Activated CD8-positive, alpha-beta memory T cell treated with anti-CD3 and anti-CD28 coated beads, Interleukin-2, amount 10 ng/mL, durations not matched to agents 7 days and 5 days (primary cell): ENCODE data around the gene CACNA1D. TPM values are rescaled to one million over a fixed set of nuclear protein-coding genes. Genes with fewer than 3 reads are reported as not detected.

Experiments used
- ATAC-seq: fragments of 150-1000 bp; cut with Tn5 transposase; one replicate; pipeline ENCODE4 v1.10.0; 2021; ENCODE audit warnings: moderate library complexity
- CTCF ChIA-PET: fragments of 350-600 bp; sonication (Branson Sonifier 250); formaldehyde crosslinking; loops from one replicate; lab custom pipeline; 2021; ENCODE audit warnings: antibody characterized with exemption; lab: Charles Lee
- DNase-seq: peaks from one replicate; pipeline ENCODE4 v3.0.0-alpha.2; 2020
- H3K27ac Mint-ChIP-seq: one replicate; pipeline ENCODE4 v1.8.0; 2021; ENCODE audit warnings: mild to moderate bottlenecking, mixed read lengths
- H3K27me3 Mint-ChIP-seq: one replicate; pipeline ENCODE4 v1.8.0; 2021; ENCODE audit warnings: mixed read lengths
- H3K36me3 Mint-ChIP-seq: one replicate; pipeline ENCODE4 v1.8.0; 2021; ENCODE audit warnings: mild to moderate bottlenecking, mixed read lengths
- H3K4me1 Mint-ChIP-seq: one replicate; pipeline ENCODE4 v1.8.0; 2021; ENCODE audit warnings: mixed read lengths
- H3K4me3 Mint-ChIP-seq: one replicate; pipeline ENCODE4 v1.8.0; 2021; ENCODE audit warnings: mild to moderate bottlenecking, moderate library complexity, mixed read lengths
- H3K9me3 Mint-ChIP-seq: one replicate; pipeline ENCODE4 v1.8.0; 2022; ENCODE audit warnings: low read depth, mixed read lengths
- total RNA-seq, 2 experiments: library from RNA; stranded (reverse); gene quantifications; one replicate each; pipeline ENCODE4 v1.2.3, GENCODE V29; 2021

CACNA1D gene
- total RNA-seq, 2 experiments from 2014 or later = 0.41 to 1.5 TPM

DNA sequence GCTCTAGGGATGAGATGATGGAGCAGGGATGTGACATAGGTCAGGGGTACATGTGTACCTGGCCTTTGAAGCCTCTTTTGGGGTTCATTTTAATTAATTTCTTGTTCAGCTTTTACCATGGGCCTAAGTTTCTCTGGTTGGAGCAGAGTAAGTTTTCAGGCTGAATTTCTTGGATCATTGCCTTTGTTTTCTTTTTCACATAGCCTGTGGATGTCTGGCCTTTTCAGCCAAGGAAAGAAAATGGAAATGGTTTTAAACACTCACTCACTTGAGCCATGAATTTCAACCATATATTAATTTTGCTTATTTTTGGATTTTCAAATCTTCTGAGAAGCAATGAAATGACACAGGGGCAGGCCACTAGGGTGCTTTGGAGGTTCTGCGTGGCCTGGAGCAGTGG lies 30.2 kb downstream of the CACNA1D start:
- DNase-seq = no peak
- Mint-ChIP-seq H3K27ac (no peak overlapping the region), H3K9me3 (no peaks in the 10 kb centered on the region), H3K4me3 (no peak overlapping the region), H3K4me1 (no peaks in the 10 kb centered on the region), H3K36me3 (no peaks in the 10 kb centered on the region), H3K27me3 (peaks cover 36% of the 10 kb centered on the region)
- CTCF ChIA-PET = no interaction called here
- no peak for ATAC-seq

DNA sequence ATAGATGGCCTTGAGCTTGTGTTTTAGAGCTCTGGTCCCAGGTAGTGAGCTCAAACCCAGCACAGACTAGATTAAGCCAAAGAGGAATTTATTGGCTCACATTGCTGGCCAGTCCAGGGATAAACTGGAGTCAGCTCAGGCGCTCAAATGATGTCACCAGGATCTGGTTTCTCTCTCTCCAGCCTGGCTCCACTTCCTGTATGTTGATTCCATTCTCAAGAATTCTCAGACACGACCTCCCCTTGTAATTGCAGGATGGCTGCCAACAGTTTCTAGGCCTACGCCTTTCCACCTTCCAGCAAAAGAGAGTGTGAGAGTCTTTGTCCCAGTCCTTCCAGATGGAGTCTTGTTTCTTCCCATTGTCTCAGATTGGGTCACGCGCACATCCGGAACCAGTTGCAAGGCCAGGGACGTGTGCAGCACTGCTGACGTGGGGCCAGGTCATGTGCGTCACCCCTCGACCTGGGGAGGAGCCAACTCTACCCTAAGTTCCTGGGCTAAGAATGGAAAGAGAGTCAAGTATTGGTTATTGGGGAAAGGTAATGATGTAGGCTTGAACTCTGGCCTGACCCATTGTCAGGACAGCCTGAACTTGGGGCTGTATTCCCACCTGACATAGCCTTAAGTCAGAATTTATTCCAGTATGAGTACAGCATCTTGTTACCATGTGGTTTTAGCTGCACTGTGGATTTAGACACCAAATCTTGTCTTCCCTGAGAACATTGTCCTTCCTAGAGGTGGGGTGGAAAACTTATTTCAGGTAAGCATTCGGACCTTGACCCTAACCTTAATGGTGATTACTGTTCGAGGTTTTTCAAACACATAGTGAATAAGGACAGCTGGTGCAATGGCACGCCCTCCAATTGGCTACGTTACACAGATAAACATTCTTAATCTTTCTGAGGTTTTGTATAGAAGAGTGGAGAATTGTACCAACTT lies 31.6 kb downstream of the CACNA1D start:
- DNase-seq (no peak), ATAC-seq (no peak)
- Mint-ChIP-seq H3K27ac (no peak overlapping the region), H3K9me3 (no peaks in the 10 kb centered on the region), H3K27me3 (peaks cover 40% of the 10 kb centered on the region), H3K4me3 (no peak overlapping the region), H3K4me1 (no peaks in the 10 kb centered on the region), H3K36me3 (no peaks in the 10 kb centered on the region)
- CTCF ChIA-PET = no interaction called here

DNA sequence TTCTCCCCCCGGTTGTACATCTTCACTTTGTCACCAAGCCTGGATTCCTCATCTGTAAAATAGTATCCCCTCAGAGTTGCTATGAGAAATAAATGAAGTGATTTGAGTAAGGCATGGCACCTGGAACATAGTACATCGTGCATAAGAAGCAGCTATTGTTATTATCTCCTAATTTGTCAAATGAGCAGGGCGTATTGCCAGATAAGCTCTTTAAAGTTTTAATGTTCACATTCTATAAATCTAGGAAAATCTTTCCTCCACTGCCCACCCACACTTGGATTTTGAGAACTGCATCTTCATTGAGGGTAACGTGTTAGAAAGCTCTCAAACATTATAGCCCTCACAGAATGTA lies 32.3 kb downstream of the CACNA1D start:
- DNase-seq (no peak), ATAC-seq (no peak)
- CTCF ChIA-PET = no interaction called here
- Mint-ChIP-seq H3K4me1 (no peaks in the 10 kb centered on the region), H3K27me3 (peaks cover 46% of the 10 kb centered on the region), H3K9me3 (no peaks in the 10 kb centered on the region), H3K36me3 (no peaks in the 10 kb centered on the region), H3K27ac (no peak overlapping the region), H3K4me3 (no peak overlapping the region)

DNA sequence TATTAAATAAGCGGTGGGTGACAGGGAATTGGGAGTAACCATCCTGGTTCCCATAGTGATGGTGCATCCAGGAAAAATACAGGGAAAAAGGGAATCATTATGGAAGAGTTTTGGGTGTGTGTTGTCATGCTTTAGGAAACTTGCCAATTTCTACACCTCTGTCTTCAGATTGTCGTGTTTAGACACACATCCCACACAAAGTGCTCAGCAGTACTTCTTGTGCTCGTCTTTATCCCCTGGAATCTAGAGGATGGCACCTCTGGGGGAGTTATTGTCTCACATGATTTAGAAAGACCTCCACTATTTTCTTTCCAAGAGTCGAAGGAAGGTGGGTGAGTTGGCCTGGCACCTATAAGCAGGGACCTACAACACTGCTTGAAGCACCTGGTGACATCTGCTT lies 35.8 kb downstream of the CACNA1D start:
- no peak for DNase-seq
- no peak overlapping the region for H3K27ac Mint-ChIP-seq
- CTCF ChIA-PET = interaction anchor here (0.6 kb wide), 1 partner anchor 13 kb away, joined by 3 read pairs; no protein-coding TSS in a partner anchor
- no peaks in the 10 kb centered on the region for H3K9me3 Mint-ChIP-seq
- no peaks in the 10 kb centered on the region for H3K36me3 Mint-ChIP-seq
- no peaks in the 10 kb centered on the region for H3K4me1 Mint-ChIP-seq
- ATAC-seq = no peak
- no peak overlapping the region for H3K4me3 Mint-ChIP-seq
- H3K27me3 Mint-ChIP-seq = peaks cover 35% of the 10 kb centered on the region

DNA sequence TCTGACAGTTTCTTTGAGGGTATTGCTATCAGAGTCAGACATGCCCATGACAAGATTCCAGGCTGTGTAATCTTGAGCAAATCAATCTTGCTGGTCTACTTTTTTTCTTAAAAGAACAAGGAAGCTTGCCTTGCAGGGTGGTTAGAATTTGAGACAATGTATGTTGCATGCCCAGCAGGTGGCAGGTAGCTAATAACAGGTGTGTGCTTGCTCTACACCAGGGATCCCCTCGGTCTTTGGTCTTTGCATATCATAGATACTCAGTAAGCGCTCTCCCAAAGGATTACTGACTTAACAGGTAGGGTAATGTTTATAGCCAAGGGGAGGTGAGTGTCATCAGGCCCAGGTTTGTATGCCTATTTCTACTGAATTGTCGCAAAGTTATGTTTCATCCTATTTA lies 37.3 kb downstream of the CACNA1D start:
- no peaks in the 10 kb centered on the region for H3K36me3 Mint-ChIP-seq
- H3K4me1 Mint-ChIP-seq = no peaks in the 10 kb centered on the region
- CTCF ChIA-PET = no interaction called here
- DNase-seq (no peak), ATAC-seq (no peak)
- H3K4me3 Mint-ChIP-seq = no peak overlapping the region
- H3K9me3 Mint-ChIP-seq = no peaks in the 10 kb centered on the region
- no peak overlapping the region for H3K27ac Mint-ChIP-seq
- peaks cover 45% of the 10 kb centered on the region for H3K27me3 Mint-ChIP-seq

DNA sequence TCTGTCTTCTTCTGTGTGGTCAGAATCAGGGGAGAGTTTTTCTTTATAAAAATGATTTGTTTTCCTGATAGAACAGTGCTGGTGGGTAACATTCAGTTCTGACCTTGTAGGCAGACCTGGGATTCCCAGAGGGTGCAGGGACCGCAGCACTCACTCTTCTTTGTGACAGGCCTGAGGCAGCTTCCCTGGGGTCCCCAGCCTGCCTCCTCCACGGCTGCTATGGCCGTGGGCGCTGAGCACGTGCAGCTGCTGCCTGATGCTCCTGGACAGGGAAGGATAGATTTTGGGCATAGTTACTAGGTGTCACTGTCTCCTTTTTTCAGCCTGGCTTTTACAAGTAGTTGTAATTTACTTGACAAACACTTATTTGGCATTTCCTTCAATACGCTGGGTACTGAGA lies 39.1 kb downstream of the CACNA1D start:
- no peak for ATAC-seq
- DNase-seq = no peak
- Mint-ChIP-seq H3K4me3 (no peak overlapping the region), H3K9me3 (no peaks in the 10 kb centered on the region), H3K27ac (no peak overlapping the region), H3K36me3 (no peaks in the 10 kb centered on the region), H3K27me3 (peaks cover 45% of the 10 kb centered on the region), H3K4me1 (no peaks in the 10 kb centered on the region)
- CTCF ChIA-PET = no interaction called here

DNA sequence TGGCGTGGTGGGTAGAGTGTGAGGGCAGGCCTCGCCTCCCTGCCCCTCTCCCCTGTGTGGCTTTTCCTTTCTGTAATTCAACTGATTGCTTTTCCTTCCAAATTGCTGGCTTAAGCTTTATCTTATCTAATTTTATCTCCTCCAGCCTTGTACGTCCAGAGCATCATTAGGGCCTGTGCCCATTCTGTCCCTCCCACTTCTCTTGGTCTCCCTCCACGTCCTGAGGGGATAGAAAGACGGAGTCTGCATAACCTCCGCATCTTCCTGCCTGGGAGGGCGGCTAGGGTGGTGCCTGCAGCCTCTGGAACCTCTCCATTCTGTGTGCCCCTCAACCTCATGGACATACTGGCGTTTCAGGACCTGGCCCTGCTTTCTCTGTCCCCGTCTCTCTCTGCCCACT lies 39.8 kb downstream of the CACNA1D start:
- CTCF ChIA-PET = no interaction called here

DNA sequence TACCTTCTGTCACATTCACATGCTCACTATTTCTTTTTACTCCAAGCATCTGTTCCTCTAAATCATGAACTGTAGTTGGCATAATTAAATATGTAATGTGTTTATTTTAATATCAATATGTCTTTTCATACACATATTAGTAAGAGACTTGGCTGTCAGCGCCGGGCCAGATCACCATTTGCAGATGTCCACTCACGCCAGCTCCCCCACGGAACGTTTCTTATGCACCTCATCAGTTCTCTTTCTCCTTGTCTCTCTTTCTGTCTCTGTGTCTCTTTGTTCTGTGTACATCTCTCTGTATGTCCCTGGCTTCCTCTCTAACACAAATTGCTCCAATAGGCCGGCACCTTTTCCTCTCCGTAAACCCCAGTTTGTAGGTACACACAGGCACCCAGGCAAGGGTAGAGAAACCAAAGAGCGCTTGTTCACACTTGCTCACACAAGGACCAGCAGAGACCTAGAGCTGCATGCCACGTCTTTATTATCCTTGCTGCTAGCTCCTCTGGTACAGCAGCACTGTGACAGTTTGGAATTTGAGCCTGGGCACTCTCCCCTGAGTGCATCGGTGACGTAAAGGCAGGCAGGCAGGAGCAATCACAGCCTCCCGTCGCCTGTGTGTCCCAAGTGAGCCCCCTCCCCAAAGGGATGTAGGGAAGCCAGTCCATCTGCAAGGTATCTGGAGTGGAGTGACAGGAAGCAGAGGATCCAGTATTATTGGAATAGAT lies 40.4 kb downstream of the CACNA1D start:
- H3K27me3 Mint-ChIP-seq = peaks cover 56% of the 10 kb centered on the region
- no peaks in the 10 kb centered on the region for H3K4me1 Mint-ChIP-seq
- H3K4me3 Mint-ChIP-seq = no peak overlapping the region
- ATAC-seq = no peak
- no peak for DNase-seq
- H3K27ac Mint-ChIP-seq = no peak overlapping the region
- CTCF ChIA-PET = no interaction called here
- no peaks in the 10 kb centered on the region for H3K9me3 Mint-ChIP-seq
- no peaks in the 10 kb centered on the region for H3K36me3 Mint-ChIP-seq

More for the DNA sequence above, 39.8 kb downstream of the CACNA1D start:
- no peaks in the 10 kb centered on the region for H3K9me3 Mint-ChIP-seq
- ATAC-seq (no peak), DNase-seq (no peak)
- H3K27me3 Mint-ChIP-seq = peaks cover 52% of the 10 kb centered on the region
- no peaks in the 10 kb centered on the region for H3K36me3 Mint-ChIP-seq
- no peaks in the 10 kb centered on the region for H3K4me1 Mint-ChIP-seq
- no peak overlapping the region for H3K27ac Mint-ChIP-seq
- no peak overlapping the region for H3K4me3 Mint-ChIP-seq

DNA sequence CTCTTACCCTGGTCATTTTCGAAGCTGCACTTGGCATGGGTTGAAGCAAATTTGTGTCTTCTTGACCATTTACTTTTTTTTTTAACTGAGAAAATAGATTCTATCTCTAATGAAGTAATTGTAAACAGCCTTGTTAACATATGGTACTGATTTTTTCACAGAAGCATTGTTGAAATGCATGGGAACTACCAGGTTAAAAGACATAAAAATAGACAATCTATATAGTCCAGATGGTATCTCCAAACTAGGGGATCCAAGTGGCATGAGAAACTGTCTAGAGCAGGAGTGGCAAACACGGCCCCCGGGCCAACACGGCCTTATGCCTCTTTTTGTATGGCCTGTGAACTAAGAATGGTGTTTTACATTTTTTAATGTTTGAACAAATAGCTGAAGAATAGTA lies 41.9 kb downstream of the CACNA1D start:
- no peak for ATAC-seq
- H3K9me3 Mint-ChIP-seq = no peaks in the 10 kb centered on the region
- H3K4me1 Mint-ChIP-seq = no peaks in the 10 kb centered on the region
- DNase-seq = no peak
- H3K27ac Mint-ChIP-seq = no peak overlapping the region
- no peaks in the 10 kb centered on the region for H3K36me3 Mint-ChIP-seq
- H3K4me3 Mint-ChIP-seq = no peak overlapping the region
- H3K27me3 Mint-ChIP-seq = peaks cover 44% of the 10 kb centered on the region
- CTCF ChIA-PET = no interaction called here

DNA sequence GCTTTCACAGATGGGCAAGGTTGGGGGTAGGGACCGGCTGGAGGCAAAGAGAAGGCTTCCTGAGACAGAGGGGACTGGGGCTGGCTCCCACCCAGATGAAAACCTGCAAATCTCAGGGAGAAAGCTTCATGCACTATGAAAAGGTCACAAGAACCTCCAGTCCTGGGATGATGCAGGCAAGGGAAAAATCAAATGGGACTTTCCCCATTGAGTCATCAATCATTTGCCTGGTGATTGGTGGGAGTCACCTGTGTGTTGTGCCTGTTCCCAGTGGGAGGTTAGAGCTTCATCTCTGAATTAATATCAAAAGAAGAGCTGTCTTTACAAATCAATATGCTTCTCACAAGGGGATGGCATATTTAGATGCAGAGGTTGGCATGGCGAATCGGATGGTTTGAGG lies 49.9 kb downstream of the CACNA1D start:
- Mint-ChIP-seq H3K4me3 (no peak overlapping the region), H3K27me3 (peaks cover 29% of the 10 kb centered on the region), H3K36me3 (no peaks in the 10 kb centered on the region), H3K27ac (no peak overlapping the region), H3K4me1 (no peaks in the 10 kb centered on the region), H3K9me3 (no peaks in the 10 kb centered on the region)
- CTCF ChIA-PET = no interaction called here
- DNase-seq (no peak), ATAC-seq (no peak)

DNA sequence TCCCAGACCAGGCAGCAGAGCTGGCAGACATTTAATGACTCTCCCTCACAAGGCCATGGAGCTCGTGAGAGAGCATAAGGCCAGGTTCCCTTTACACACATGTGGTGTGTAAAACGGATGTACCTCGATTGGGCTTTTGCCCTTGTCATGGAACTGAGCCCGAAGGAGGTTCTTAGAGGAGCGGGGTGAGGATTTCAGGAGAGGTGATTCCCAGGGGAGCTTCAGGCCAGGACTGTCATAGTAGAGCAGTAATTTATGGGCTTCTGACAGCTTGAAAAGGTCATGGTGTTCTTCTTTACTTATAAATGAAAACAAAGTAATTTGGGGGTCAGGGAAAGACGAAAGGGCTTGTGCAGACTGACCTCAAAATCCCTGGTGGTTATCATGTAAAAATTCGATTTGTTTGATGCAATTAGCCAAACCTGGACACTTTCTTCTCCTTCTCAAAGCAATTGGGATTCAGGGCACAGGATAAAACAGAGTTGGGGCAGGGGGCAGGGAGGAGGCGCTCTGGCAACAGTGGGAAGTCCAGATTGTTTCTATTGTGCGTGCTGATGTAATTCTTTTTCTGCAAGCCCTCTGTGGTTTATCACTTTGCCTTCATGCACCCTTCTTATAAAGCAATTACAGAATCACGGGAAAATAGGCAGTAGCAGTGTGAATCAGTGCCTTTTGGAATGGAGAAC lies 51.0 kb downstream of the CACNA1D start:
- no peak overlapping the region for H3K27ac Mint-ChIP-seq
- DNase-seq = no peak
- no peak overlapping the region for H3K4me3 Mint-ChIP-seq
- no peaks in the 10 kb centered on the region for H3K4me1 Mint-ChIP-seq
- ATAC-seq = no peak
- H3K27me3 Mint-ChIP-seq = peaks cover 30% of the 10 kb centered on the region
- CTCF ChIA-PET = no interaction called here
- no peaks in the 10 kb centered on the region for H3K9me3 Mint-ChIP-seq
- H3K36me3 Mint-ChIP-seq = no peaks in the 10 kb centered on the region

DNA sequence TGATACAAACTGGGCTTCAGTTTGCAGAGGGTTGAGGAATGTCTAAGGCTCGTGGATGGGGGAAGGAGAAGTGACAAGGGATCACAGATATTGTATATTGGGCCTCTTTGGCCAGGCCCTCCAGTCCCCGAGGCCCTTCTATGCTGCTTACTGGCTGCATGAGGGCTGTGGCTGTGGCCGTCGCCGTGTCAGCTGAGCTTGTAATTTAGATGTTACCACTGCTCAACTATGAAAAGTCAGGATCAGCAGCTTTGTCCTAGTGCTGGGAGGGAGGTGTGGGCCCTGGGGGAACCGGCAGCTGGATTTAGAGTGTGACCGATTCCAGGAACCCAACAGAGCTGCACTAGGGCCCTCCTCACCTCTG lies 51.6 kb downstream of the CACNA1D start:
- no peaks in the 10 kb centered on the region for H3K9me3 Mint-ChIP-seq
- H3K4me1 Mint-ChIP-seq = no peaks in the 10 kb centered on the region
- CTCF ChIA-PET = no interaction called here

DNA sequence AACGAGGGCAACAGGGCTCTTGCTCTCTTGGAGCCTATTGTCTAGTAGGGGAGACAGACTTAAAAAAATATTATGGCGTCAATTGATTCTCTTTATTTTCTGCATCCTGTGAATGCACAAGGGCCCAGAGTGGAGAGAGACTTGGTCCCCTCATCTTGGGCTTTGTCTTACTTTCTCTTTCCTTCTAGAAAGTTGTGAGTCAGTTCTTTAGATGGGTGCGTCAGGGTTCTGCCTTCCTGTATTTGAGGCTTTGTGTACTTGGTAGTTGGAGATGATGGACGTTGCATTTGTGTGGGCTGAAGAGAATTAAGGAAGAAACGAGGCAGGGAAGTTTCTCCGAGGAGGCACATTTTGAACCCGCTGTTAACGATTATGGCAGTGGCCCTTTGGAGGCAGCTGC lies 52.9 kb downstream of the CACNA1D start:
- DNase-seq (no peak), ATAC-seq (no peak)
- Mint-ChIP-seq H3K27ac (no peak overlapping the region), H3K27me3 (peaks cover 28% of the 10 kb centered on the region), H3K4me3 (no peak overlapping the region), H3K36me3 (no peaks in the 10 kb centered on the region), H3K9me3 (no peaks in the 10 kb centered on the region), H3K4me1 (no peaks in the 10 kb centered on the region)
- CTCF ChIA-PET = no interaction called here

More for the DNA sequence above, 51.6 kb downstream of the CACNA1D start:
- DNase-seq (no peak), ATAC-seq (no peak)
- H3K27ac Mint-ChIP-seq = no peak overlapping the region
- H3K27me3 Mint-ChIP-seq = peaks cover 33% of the 10 kb centered on the region
- no peaks in the 10 kb centered on the region for H3K36me3 Mint-ChIP-seq
- no peak overlapping the region for H3K4me3 Mint-ChIP-seq
